H9 (cell line): ENCODE results near the gene ACTL9. TPM values are rescaled to one million over a fixed set of nuclear protein-coding genes. Genes with fewer than 3 reads are reported as not detected.
A peak's percentile ranks its signal among the peaks of the same experiment; 100 is the strongest.

Experiments used
- DNase-seq: peaks from one replicate; pipeline ENCODE4 v3.0.0-alpha.2; 2017
- H2AFZ ChIP-seq: one replicate; pipeline ENCODE4 v1.6.1; 2013; ENCODE audit warnings: mild to moderate bottlenecking, low read length, control low read depth, moderate library complexity
- H2AK5ac ChIP-seq: 2 replicates; pipeline ENCODE4 v1.6.1; 2013; ENCODE audit warnings: low read length, control low read depth, mixed read lengths; ENCODE audit not compliant: insufficient read length
- H2BK120ac ChIP-seq: one replicate; pipeline ENCODE4 v1.6.1; 2013; ENCODE audit warnings: low read depth, mild to moderate bottlenecking, low read length, control low read depth, inconsistent platforms; ENCODE audit not compliant: poor library complexity, severe bottlenecking
- H2BK12ac ChIP-seq: 2 replicates; pipeline ENCODE4 v1.6.1; 2013; ENCODE audit warnings: low read length, control low read depth, mixed read lengths, low read depth; ENCODE audit not compliant: insufficient read length
- H2BK15ac ChIP-seq: 2 replicates; pipeline ENCODE4 v1.6.1; 2013; ENCODE audit warnings: low read depth, low read length, control low read depth
- H2BK20ac ChIP-seq: one replicate; pipeline ENCODE4 v1.6.1; 2013; ENCODE audit warnings: low read depth, mild to moderate bottlenecking, low read length, control low read depth, inconsistent platforms; ENCODE audit not compliant: poor library complexity, severe bottlenecking
- H2BK5ac ChIP-seq: 2 replicates; pipeline ENCODE4 v1.6.1; 2013; ENCODE audit warnings: low read length, control low read depth, mixed read lengths; ENCODE audit not compliant: insufficient read length
- H3K14ac ChIP-seq: 2 replicates; pipeline ENCODE4 v1.6.1; 2013; ENCODE audit warnings: low read length, control low read depth; ENCODE audit not compliant: insufficient read depth
- H3K18ac ChIP-seq: 2 replicates; pipeline ENCODE4 v1.6.1; 2013; ENCODE audit warnings: low read depth, mild to moderate bottlenecking, mixed read lengths, low read length, control low read depth; ENCODE audit not compliant: insufficient read length
- H3K23ac ChIP-seq: 2 replicates; pipeline ENCODE4 v1.6.1; 2013; ENCODE audit warnings: low read length, control low read depth, mixed read lengths, low read depth; ENCODE audit not compliant: insufficient read length
- H3K23me2 ChIP-seq: 2 replicates; pipeline ENCODE4 v1.6.1; 2013; ENCODE audit warnings: low read depth, mild to moderate bottlenecking, mixed read lengths, low read length, control low read depth; ENCODE audit not compliant: insufficient read length, poor library complexity, severe bottlenecking
- H3K27ac ChIP-seq: 2 replicates; pipeline ENCODE4 v1.5.1; 2013; ENCODE audit warnings: low read length, control low read depth, mixed read lengths, low read depth; ENCODE audit not compliant: insufficient read length
- H3K27me3 ChIP-seq: 2 replicates; pipeline ENCODE4 v1.6.1; 2013; ENCODE audit warnings: low read length, control low read depth, inconsistent platforms; ENCODE audit not compliant: insufficient read depth
- H3K4ac ChIP-seq: 2 replicates; pipeline ENCODE4 v1.6.1; 2013; ENCODE audit warnings: low read depth, mild to moderate bottlenecking, control low read depth, inconsistent platforms, low read length, moderate library complexity
- H3K4me1 ChIP-seq: 2 replicates; pipeline ENCODE4 v1.6.1; 2013; ENCODE audit warnings: low read length, control low read depth, inconsistent platforms; ENCODE audit not compliant: insufficient read depth
- H3K4me2 ChIP-seq: 2 replicates; pipeline ENCODE4 v1.6.1; 2013; ENCODE audit warnings: low read length, control low read depth, mixed read lengths; ENCODE audit not compliant: insufficient read length, insufficient read depth
- H3K56ac ChIP-seq: 2 replicates; pipeline ENCODE4 v1.6.1; 2013; ENCODE audit warnings: low read depth, mild to moderate bottlenecking, mixed read lengths, low read length, control low read depth; ENCODE audit not compliant: insufficient read length
- H3K79me1 ChIP-seq: 2 replicates; pipeline ENCODE4 v1.6.1; 2013; ENCODE audit warnings: low read depth, mild to moderate bottlenecking, moderate library complexity, low read length, control low read depth, inconsistent platforms; ENCODE audit not compliant: insufficient read depth, poor library complexity, severe bottlenecking
- H3K79me2 ChIP-seq: 2 replicates; pipeline ENCODE4 v1.6.1; 2013; ENCODE audit warnings: low read length, control low read depth, inconsistent platforms; ENCODE audit not compliant: insufficient read depth
- H3K9ac ChIP-seq: 2 replicates; pipeline ENCODE4 v1.6.1; 2013; ENCODE audit warnings: low read length, control low read depth, mixed read lengths; ENCODE audit not compliant: insufficient read length; ENCODE audit errors: extremely low read depth
- H3K9me3 ChIP-seq: one replicate; pipeline ENCODE4 v1.6.1; 2013; ENCODE audit warnings: low read depth, low read length, inconsistent platforms; ENCODE audit not compliant: control insufficient read depth
- H3T11ph ChIP-seq: one replicate; pipeline ENCODE4 v1.6.1; 2013; ENCODE audit warnings: mild to moderate bottlenecking, low read length, control low read depth, inconsistent platforms
- H4K20me1 ChIP-seq: one replicate; pipeline ENCODE4 v1.6.1; 2013; ENCODE audit not compliant: control insufficient read depth, insufficient read length, insufficient read depth
- H4K5ac ChIP-seq: 2 replicates; pipeline ENCODE4 v1.6.1; 2013; ENCODE audit warnings: low read depth, mild to moderate bottlenecking, mixed read lengths, low read length, control low read depth; ENCODE audit not compliant: insufficient read length
- H4K8ac ChIP-seq: replicated peaks from 2 replicates; pipeline ENCODE4 v1.6.1; 2013; ENCODE audit warnings: low read length, control low read depth, mixed read lengths, low read depth; ENCODE audit not compliant: insufficient read length
- H4K91ac ChIP-seq: 2 replicates; pipeline ENCODE4 v1.6.1; 2013; ENCODE audit warnings: low read depth, mild to moderate bottlenecking, moderate library complexity, mixed read lengths, low read length, control low read depth; ENCODE audit not compliant: insufficient read length
- H3K27ac Mint-ChIP-seq, 3 experiments: 2 replicates in 2 of 3; 3 replicates in 1 of 3; pipeline ENCODE4 v1.8.0; 2020 to 2021; ENCODE audit warnings: mixed read lengths in 3 of 3, mild to moderate bottlenecking in 1 of 3, moderate library complexity in 1 of 3
- H3K27me3 Mint-ChIP-seq: 2 replicates; pipeline ENCODE4 v1.8.0; 2021; ENCODE audit warnings: low read depth, mild to moderate bottlenecking, moderate library complexity, mixed read lengths
- H3K36me3 Mint-ChIP-seq, 3 experiments: 2 replicates in 2 of 3; 3 replicates in 1 of 3; pipeline ENCODE4 v1.8.0; 2020 to 2021; ENCODE audit warnings: low read depth in 3 of 3, mixed read lengths in 3 of 3; ENCODE audit not compliant: insufficient read depth in 1 of 3
- H3K4me1 Mint-ChIP-seq, 2 experiments: 2 replicates each; pipeline ENCODE4 v1.8.0; 2020; ENCODE audit warnings: mixed read lengths in 2 of 2
- H3K4me3 Mint-ChIP-seq, 2 experiments: 2 replicates in 1 of 2; 3 replicates in 1 of 2; pipeline ENCODE4 v1.8.0; 2020 to 2021; ENCODE audit warnings: mild to moderate bottlenecking in 2 of 2, mixed read lengths in 2 of 2, moderate library complexity in 1 of 2
- H3K9me3 Mint-ChIP-seq, 2 experiments: 2 replicates in 1 of 2; 3 replicates in 1 of 2; pipeline ENCODE4 v1.8.0; 2020; ENCODE audit warnings: mild to moderate bottlenecking in 2 of 2, mixed read lengths in 2 of 2, moderate library complexity in 1 of 2
- CTCF ChIP-seq: fragments of 200-600 bp; sonication (generic); conservative IDR thresholded peaks from 3 replicates; pipeline ENCODE4 v1.8.0; 2021; ENCODE audit warnings: antibody characterized with exemption, mild to moderate bottlenecking
- WGBS: extraction: QIAGEN DNeasy Blood & Tissue Kit; methylation state at CpG from one replicate; pipeline ENCODE4 v1.1.7; 2013; ENCODE audit warnings: missing lambda C conversion rate, low lambda C conversion rate, mixed read lengths; ENCODE audit not compliant: insufficient read length; ENCODE audit errors: extremely low coverage; 5-methylcytosine and 5-hydroxymethylcytosine counted together
- total RNA-seq: library from RNA; stranded (reverse); gene quantifications from 2 replicates; pipeline ENCODE4 v1.2.1, GENCODE V29; 2021

Gene ACTL9
- total RNA-seq, 1 experiment from 2014 or later = not detected

DNA sequence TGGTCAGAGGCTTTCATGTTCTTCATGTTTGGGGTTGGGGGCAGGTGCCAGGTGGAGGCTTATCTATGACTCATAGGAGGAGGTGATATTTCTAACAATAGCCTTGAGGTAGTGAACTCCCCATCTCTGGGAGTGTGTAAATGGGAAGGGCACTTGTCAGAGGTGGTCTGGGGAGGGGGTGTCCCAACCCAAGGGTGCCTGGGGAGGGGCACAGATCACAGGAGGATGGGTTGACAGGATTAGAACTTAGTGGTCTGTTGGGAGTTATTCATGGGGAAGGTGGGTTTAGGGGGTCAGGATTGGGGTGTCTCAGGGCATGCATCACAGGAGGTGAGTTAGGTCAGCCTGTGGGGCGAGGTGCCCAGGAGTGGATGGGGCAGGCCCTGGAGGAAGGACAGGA, 1.6 kb downstream of the ACTL9 start:
- WGBS = no CpG with 5 or more reads among the region's 1 CpG
- Histone ChIP-seq H4K8ac (no peak overlapping the region), H3K9me3 (no peaks in the 10 kb centered on the region), H2AFZ (no peak overlapping the region), H3K4me1 (no peaks in the 10 kb centered on the region), H3K9ac (no peak overlapping the region), H2BK15ac (no peak overlapping the region), H4K5ac (no peak overlapping the region), H3K27ac (no peak overlapping the region), H4K91ac (no peak overlapping the region), H3K23me2 (no peaks in the 10 kb centered on the region), H3K4me2 (no peak overlapping the region), H3K79me2 (no peaks in the 10 kb centered on the region), H2BK12ac (no peak overlapping the region), H4K20me1 (no peaks in the 10 kb centered on the region), H3K56ac (no peak overlapping the region), H3K4ac (no peak overlapping the region), H3T11ph (no peak overlapping the region), H2BK120ac (no peak overlapping the region), H2BK5ac (no peak overlapping the region), H2AK5ac (no peak overlapping the region), H3K79me1 (no peaks in the 10 kb centered on the region), H3K14ac (no peak overlapping the region), H3K27me3 (no peaks in the 10 kb centered on the region; the same call in 1 of the 2 replicates), H2BK20ac (no peak overlapping the region), H3K23ac (no peak overlapping the region), H3K18ac (no peak overlapping the region)
- H3K4me1 Mint-ChIP-seq = no peaks in the 10 kb centered on the region
- peaks cover 0 to 62% of the 10 kb centered on the region in 2 experiments; a peak in 3 of 5 replicates for H3K9me3 Mint-ChIP-seq
- H3K4me3 Mint-ChIP-seq = no peak overlapping the region
- DNase-seq = no peak
- no peaks in the 10 kb centered on the region for H3K36me3 Mint-ChIP-seq
- peak overlapping the region in 1 of 3 experiments; percentile 77; a peak in 1 of 7 replicates for H3K27ac Mint-ChIP-seq
- H3K27me3 Mint-ChIP-seq = peaks cover 51% of the 10 kb centered on the region
- no peak for TF ChIP-seq CTCF
